Stimulated activated CD8-positive, alpha-beta memory T cell treated with anti-CD3 and anti-CD28 coated beads, Interleukin-7, amount 100 ng/mL, for 4 hours (primary cell): ENCODE data around the gene LRRC17.
"Not testable (repeated sequence)": the region's sequence is repeated elsewhere in the genome, so short reads cannot be mapped to it uniquely, and the experiment has no call there.

Experiments
- DNase-seq, 2 donors: peaks; one replicate each; pipeline ENCODE4 v3.0.0-alpha.2; 2020; ENCODE audit warnings: low read depth in 2 of 2

The LRRC17 gene

GRCh38 chr7:102897211-102897631, 15.6 kb upstream of the LRRC17 start:
- no peak for DNase-seq

GRCh38 chr7:102897856-102898531, 14.8 kb upstream of the LRRC17 start:
- no peak for DNase-seq

GRCh38 chr7:102898532-102898859, 14.3 kb upstream of the LRRC17 start:
- DNase-seq: no peak

GRCh38 chr7:102902052-102902451, 10.7 kb upstream of the LRRC17 start:
- not testable (repeated sequence) for DNase-seq

DNA sequence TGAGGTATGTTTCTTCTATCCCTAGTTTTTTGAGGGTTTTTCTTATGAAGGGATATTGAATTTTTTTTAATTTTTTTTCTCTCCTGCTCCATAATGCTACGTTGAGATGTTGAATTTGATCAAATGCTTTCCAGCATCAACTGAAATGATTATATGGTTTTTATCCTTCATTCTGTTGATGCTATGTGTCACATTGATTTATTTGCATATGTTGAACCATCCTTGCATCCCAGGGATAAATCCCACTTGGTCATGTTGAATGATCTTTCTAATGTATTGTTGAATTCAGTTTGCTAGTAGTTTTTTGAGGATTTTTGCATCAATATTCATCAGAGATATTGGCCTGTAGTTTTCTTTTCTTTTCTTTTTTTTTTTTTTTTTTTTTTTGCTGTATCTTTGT, 9.2 kb upstream of the LRRC17 start:
- DNase-seq: not testable (repeated sequence)

DNA sequence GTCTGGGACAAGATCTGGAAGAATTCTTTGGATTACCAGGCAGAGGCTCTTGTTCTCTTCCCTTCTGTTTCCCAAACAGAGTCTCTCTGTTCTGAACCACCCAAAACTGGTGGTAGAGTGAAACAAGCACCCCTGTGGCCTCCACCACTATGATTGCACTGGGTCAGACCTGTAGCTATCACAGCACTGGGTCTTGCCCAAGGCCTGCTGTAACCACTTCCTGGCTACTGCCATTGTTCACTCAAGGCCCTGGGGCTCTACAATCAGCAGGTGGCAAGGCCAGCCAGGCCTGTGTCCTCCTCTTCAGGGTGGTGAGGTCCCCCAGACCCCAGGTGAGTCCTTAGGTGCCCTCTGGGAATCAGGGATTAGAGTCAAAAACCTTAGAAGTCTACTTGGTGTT, 4.1 kb upstream of the LRRC17 start:
- DNase-seq: no peak

- DNase-seq: no peak
Observed at GRCh38 chr7:102913826-102914225, 1.0 kb downstream of the LRRC17 start.

- no peak for DNase-seq
Observed at GRCh38 chr7:102914585-102914984, 1.8 kb downstream of the LRRC17 start.

DNA sequence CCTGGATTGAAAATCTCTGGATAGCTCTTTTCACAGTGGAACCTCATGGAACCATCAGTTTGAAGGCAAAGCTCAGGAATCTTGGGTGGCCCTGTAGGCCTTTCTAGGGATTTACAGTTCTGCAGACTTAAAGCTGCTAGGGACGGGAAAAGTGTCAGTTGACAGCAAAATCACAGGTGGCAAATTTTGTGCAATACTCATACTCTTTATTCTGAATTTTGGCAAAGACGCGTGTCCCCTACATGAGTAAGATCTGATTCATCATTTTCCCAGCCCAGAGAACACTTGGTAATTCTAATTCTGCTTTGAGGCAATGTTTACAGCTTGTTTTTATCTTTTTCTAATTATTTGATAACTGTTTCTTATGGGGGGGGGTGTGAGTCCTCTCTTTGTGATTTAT, 3.6 kb downstream of the LRRC17 start:
- no peak for DNase-seq

- no peak for DNase-seq
Observed at GRCh38 chr7:102916881-102917280, 4.1 kb downstream of the LRRC17 start.

GRCh38 chr7:102917436-102918353, 4.9 kb downstream of the LRRC17 start:
- no peak for DNase-seq

DNA sequence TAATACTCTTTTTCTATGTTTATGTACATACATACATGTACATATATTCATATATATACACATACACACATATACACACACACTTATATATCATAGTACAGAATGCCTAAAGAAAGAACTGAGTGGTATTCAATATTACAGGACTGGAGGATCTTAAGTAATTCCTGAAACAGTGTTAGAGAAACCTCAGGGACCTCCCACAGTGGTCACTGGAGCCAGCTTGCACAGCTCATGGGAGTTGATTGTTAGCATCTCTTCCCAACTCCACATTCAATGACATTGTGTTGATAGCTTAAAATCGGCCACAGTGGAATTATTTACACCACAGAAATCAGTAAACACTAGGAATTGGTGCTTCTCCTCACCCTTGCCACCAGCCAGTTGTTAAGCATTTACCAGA, 6.0 kb downstream of the LRRC17 start:
- DNase-seq: no peak

GRCh38 chr7:102925976-102926782, 13.4 kb downstream of the LRRC17 start:
- no peak for DNase-seq

GRCh38 chr7:102926783-102927140, 14.0 kb downstream of the LRRC17 start:
- no peak for DNase-seq

- DNase-seq: no peak
Observed at GRCh38 chr7:102927312-102927933, 14.6 kb downstream of the LRRC17 start.

DNA sequence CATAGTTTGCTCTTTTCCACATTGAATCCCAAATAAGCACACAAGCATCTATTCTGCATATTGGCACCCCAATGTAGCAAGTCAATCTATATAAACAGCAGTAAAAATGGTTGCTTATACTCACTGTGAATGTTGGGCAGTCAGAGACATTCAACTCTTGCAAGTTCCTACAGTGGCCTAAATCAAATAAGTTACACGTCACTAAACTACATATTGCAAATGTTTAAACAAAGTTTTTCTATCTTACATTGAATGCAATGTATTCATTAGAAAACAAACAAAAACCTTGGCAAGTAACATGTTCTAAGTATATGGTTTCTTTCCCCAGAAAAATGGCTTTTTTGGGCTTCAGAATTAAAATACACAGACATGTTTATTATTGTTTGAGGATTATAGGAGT, 19.0 kb downstream of the LRRC17 start:
- DNase-seq: no peak

- no peak for DNase-seq
Observed at GRCh38 chr7:102933763-102934162, 21.0 kb downstream of the LRRC17 start.

DNA sequence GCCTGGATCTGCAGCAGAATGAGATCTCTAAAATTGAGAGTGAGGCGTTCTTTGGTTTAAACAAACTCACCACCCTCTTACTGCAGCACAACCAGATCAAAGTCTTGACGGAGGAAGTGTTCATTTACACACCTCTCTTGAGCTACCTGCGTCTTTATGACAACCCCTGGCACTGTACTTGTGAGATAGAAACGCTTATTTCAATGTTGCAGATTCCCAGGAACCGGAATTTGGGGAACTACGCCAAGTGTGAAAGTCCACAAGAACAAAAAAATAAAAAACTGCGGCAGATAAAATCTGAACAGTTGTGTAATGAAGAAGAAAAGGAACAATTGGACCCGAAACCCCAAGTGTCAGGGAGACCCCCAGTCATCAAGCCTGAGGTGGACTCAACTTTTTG, 21.4 kb downstream of the LRRC17 start:
- DNase-seq: no peak

- DNase-seq: no peak
Observed at GRCh38 chr7:102934701-102935100, 21.9 kb downstream of the LRRC17 start.

DNA sequence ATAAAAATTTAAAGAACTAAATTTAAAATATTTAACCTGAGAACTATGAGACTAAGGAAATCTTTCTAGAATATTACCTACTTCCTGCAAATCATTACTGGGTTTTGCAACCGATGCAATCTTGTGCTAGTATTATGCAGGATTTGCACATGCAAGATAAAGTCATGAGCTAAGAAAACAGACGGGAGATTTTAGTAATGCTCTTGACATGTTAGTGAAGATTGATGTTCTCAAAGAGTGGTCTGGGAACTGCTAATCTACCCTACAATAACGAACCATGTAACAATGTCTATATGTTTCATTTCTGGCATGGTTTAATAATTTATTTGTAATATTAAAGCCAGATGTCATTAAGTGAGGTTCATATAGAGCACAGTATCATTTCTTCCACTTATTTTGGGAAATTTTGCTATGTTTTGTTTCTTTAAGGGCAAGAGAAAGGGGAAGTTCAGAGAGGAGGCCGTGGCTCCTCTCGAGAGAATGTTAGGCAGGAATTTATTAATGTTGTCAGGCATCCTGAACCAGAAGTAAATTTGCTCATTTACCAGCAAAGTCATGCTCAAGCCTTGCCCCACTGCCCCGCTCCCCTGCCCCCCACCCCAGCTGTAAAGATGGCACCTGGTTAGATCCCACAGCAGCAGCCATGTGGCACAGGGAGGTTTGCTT, 22.8 kb downstream of the LRRC17 start:
- DNase-seq: no peak

- DNase-seq: no peak
Observed at GRCh38 chr7:102938679-102939078, 25.9 kb downstream of the LRRC17 start.
